Endometrium (tissue), 2 donors: ENCODE data around the gene MAGEA12.
"Not testable (repeated sequence)": the region's sequence is repeated elsewhere in the genome, so short reads cannot be mapped to it uniquely, and the experiment has no call there.

ENCODE experiments used
- FAIRE-seq: peaks from 2 replicates; lab custom pipeline; 2012; peaks lifted over from hg19 to GRCh38; lab: Jason Lieb, UNC
- donor health status: control.
- donor health status: control.

Gene MAGEA12

GRCh38 chrX:152766562-152766961 lies 33.0 kb downstream of the MAGEA12 start:
- FAIRE-seq, result not testable (repeated sequence)

GRCh38 chrX:152769549-152770289 lies 36.2 kb downstream of the MAGEA12 start, which contains the start of gene MAGEA6:
Gene MAGEA6, minus strand, starts transcription at chrX:152769689. Its CDS starts 2,039 bp downstream, at chrX:152767650.
- FAIRE-seq, result not testable (repeated sequence)

- not testable (repeated sequence) for FAIRE-seq
Observed at GRCh38 chrX:152787062-152787461, 53.5 kb downstream of the MAGEA12 start.
